NOMO-1 treated with dmso at 0.1 percent for 144 hours (cell line): ENCODE measurements around the gene GTF3C5.
"Not testable (repeated sequence)": the region's sequence is repeated elsewhere in the genome, so short reads cannot be mapped to it uniquely, and the experiment has no call there.

Experiments used
- DNase-seq: peaks from one replicate; lab custom pipeline; 2025; ENCODE audit not compliant: unreplicated experiment; lab: John Stamatoyannopoulos, UW

Gene GTF3C5

GRCh38 chr9:132996526-132996925, 34.3 kb upstream of the GTF3C5 start:
- no peak for DNase-seq

- DNase-seq: no peak
Observed at GRCh38 chr9:132997591-132997990, 33.2 kb upstream of the GTF3C5 start.

GRCh38 chr9:132998221-132998620, 32.6 kb upstream of the GTF3C5 start:
- not testable (repeated sequence) for DNase-seq

GRCh38 chr9:132998831-132999635, 31.8 kb upstream of the GTF3C5 start:
- DNase-seq: no peak

GRCh38 chr9:133002147-133003070, 28.4 kb upstream of the GTF3C5 start:
- no peak for DNase-seq

- no peak for DNase-seq
Observed at GRCh38 chr9:133003071-133003461, 27.7 kb upstream of the GTF3C5 start.

GRCh38 chr9:133003671-133004090, 27.1 kb upstream of the GTF3C5 start:
- no peak for DNase-seq

- peak; percentile 18 for DNase-seq
Observed at GRCh38 chr9:133004091-133004998, 26.5 kb upstream of the GTF3C5 start.

- DNase-seq: no peak
Observed at GRCh38 chr9:133004999-133005760, 25.6 kb upstream of the GTF3C5 start.

- no peak for DNase-seq
Observed at GRCh38 chr9:133005957-133006356, 24.8 kb upstream of the GTF3C5 start.

- DNase-seq: no peak
Observed at GRCh38 chr9:133006731-133007352, 24.0 kb upstream of the GTF3C5 start.

GRCh38 chr9:133008406-133008805, 22.4 kb upstream of the GTF3C5 start:
- no peak for DNase-seq

- peak; percentile 78 for DNase-seq
Observed at GRCh38 chr9:133008824-133009223, 22.0 kb upstream of the GTF3C5 start.

- DNase-seq: no peak
Observed at GRCh38 chr9:133009906-133010582, 20.8 kb upstream of the GTF3C5 start.

GRCh38 chr9:133014696-133015095, 16.1 kb upstream of the GTF3C5 start:
- DNase-seq: no peak

GRCh38 chr9:133023117-133023890, 7.5 kb upstream of the GTF3C5 start:
- DNase-seq: no peak

GRCh38 chr9:133026426-133026825, 4.4 kb upstream of the GTF3C5 start:
- no peak for DNase-seq

GRCh38 chr9:133027134-133027533, 3.7 kb upstream of the GTF3C5 start:
- DNase-seq: no peak
